ENCODE data around the gene EIF2B2.
"Not testable (repeated sequence)": the region's sequence is repeated elsewhere in the genome, so short reads cannot be mapped to it uniquely, and the experiment has no call there.

EIF2B2 gene

DNA sequence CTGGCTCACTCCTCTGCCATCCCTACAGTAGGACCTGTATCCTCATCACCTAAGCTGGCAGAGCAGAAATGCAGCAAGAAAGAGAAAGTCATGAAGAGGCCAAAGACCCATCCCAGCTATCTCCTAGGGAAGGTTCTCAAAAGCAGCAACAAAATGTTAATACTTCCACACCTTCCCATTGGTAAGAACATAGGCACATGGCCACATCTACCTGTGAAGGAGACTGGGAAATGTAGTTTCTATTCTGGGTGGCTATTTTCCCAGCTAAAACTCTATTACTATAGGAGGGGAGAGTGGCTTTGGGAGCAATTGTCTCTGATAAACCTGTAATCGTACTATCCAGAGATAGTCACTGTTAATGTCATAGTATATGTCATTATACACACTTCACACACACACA lies 13.7 kb upstream of the EIF2B2 start:
- TF ChIP-seq, protein P1, sequence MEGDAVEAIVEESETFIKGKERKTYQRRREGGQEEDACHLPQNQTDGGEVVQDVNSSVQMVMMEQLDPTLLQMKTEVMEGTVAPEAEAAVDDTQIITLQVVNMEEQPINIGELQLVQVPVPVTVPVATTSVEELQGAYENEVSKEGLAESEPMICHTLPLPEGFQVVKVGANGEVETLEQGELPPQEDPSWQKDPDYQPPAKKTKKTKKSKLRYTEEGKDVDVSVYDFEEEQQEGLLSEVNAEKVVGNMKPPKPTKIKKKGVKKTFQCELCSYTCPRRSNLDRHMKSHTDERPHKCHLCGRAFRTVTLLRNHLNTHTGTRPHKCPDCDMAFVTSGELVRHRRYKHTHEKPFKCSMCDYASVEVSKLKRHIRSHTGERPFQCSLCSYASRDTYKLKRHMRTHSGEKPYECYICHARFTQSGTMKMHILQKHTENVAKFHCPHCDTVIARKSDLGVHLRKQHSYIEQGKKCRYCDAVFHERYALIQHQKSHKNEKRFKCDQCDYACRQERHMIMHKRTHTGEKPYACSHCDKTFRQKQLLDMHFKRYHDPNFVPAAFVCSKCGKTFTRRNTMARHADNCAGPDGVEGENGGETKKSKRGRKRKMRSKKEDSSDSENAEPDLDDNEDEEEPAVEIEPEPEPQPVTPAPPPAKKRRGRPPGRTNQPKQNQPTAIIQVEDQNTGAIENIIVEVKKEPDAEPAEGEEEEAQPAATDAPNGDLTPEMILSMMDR (IDR thresholded peaks at IDR 0.05; ENCODE audit: low read depth, low read length), result no peak
- H3K4me3 ChIP-seq (replicated peaks in 1 of 2; ENCODE audit: low read depth in 2 of 2, low read length in 2 of 2), result no peak overlapping the region
- no peak for DNase-seq (ENCODE audit: low read depth in 2 of 2)

DNA sequence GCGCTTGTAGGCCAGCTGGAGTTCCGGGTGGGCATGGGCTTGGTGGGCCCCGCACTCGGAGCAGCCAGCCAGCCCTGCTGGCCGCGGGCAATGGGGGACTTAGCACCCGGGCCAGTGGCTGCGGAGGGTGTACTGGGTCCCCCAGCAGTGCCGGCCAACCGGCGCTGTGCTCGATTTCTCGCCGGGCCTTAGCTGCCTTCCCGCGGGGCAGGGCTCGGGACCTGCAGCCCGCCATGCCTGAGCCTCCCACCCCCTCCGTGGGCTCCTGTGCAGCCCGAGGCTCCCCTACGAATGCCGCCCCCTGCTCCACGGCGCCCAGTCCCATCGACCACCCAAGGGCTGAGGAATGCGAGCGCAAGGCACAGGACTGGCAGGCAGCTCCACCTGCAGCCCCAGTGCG lies 8.5 kb upstream of the EIF2B2 start:
- not testable (repeated sequence) for DNase-seq (ENCODE audit: low read depth in 2 of 2); H3K4me3 ChIP-seq (replicated peaks in 1 of 2; ENCODE audit: low read depth in 2 of 2, low read length in 2 of 2)

DNA sequence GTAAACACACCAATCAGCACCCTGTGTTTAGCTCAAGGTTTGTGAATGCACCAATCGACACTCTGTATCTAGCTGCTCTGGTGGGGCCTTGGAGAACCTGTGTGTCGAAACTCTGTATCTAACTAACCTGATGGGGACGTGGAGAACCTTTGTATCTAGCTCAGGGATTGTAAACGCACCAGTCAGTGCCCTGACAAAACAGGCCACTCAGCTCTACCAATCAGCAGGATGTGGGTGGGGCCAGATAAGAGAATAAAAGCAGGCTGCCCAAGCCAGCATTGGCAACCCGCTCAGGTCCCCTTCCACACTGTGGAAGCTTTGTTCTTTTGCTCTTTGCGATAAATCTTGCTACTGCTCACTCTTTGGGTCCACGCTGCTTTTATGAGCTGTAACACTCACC lies 6.9 kb upstream of the EIF2B2 start:
- DNase-seq (ENCODE audit: low read depth in 2 of 2); H3K4me3 ChIP-seq (replicated peaks in 1 of 2; ENCODE audit: low read depth in 2 of 2, low read length in 2 of 2): not testable (repeated sequence)

DNA sequence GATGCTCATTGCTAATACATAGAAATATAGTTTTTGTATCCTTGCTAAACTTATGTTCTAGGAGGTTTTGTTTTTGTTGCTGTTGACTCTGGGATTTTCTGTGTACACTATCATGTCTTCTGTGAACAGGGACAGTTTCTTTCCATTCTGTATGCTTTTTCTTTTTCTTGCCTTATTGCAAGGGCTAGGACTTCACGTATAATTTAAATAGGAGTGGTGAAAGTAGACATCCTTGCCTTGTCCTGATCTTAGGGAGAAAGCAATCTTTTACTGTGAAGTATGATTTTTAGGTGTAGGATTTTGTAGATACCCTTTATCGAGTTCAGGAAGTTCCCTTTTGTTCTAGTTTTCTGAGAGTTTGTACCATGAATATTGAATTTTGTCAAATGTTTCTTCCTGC lies 1.5 kb upstream of the EIF2B2 start:
- DNase-seq (ENCODE audit: low read depth in 2 of 2), result no peak
- TF ChIP-seq, protein P1 (IDR thresholded peaks at IDR 0.05; ENCODE audit: low read depth, low read length), result no peak
- no peak overlapping the region for H3K4me3 ChIP-seq (replicated peaks in 1 of 2; ENCODE audit: low read depth in 2 of 2, low read length in 2 of 2)

DNA sequence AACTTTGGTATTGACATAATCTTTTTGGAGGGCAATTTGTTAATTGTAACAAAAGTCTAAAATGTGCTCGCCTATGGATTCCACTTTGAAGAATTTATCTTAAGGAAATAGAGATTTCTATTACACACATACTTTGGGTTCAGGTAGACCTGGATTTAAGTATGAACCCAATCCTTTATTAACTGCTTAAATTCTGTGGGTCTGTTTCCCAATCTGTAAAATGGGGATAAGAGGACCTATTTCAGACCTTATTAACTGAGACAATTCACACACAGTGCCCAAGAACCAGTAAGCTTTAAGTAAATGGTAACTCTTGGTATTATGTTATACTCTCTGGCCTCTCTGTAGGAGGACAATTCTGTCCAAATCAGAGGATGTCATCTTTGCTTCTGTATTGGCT lies 822 bp upstream of the EIF2B2 start:
- TF ChIP-seq, protein P1 (IDR thresholded peaks at IDR 0.05; ENCODE audit: low read depth, low read length), result no peak
- H3K4me3 ChIP-seq (replicated peaks in 1 of 2; ENCODE audit: low read depth in 2 of 2, low read length in 2 of 2), result peak overlapping the region in 1 of 2 donors; percentile 94
- DNase-seq (ENCODE audit: low read depth in 2 of 2), result no peak

DNA sequence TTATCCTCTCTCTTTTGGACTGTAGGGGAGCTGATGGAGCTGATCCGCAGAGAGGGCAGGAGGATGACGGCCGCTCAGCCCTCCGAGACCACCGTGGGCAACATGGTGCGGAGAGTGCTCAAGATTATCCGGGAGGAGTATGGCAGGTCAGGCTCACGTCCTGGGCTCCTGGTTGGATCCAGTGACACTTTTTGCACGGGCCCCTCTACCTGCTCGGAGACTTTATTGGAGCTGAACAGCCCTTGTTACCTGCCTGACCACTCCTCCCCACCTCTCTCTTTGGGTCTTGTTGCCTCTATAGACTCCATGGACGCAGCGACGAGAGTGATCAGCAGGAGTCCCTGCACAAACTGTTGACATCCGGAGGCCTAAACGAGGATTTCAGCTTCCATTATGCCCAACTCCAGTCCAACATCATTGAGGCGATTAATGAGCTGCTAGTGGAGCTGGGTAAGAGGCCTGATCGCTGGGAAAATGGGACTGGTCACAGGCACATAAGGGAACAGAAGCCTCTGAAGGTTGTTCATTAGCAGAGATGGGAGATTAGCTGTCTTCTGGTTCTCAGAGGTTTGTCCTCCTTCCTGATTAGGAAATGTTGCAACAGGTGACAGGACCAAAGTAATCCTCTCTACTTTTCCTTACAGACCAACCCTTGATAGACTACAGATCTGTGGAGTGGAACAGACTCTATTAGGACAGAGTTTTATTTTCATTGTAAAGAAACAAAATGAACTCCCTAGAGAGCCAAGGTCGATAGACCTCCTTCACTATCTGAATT lies 718 bp downstream of the EIF2B2 start:
- no peak for DNase-seq (ENCODE audit: low read depth in 2 of 2)
- TF ChIP-seq, protein P1 (IDR thresholded peaks at IDR 0.05; ENCODE audit: low read depth, low read length), result no peak
- peak overlapping the region; percentile 92 to 94 for H3K4me3 ChIP-seq (replicated peaks in 1 of 2; ENCODE audit: low read depth in 2 of 2, low read length in 2 of 2)

DNA sequence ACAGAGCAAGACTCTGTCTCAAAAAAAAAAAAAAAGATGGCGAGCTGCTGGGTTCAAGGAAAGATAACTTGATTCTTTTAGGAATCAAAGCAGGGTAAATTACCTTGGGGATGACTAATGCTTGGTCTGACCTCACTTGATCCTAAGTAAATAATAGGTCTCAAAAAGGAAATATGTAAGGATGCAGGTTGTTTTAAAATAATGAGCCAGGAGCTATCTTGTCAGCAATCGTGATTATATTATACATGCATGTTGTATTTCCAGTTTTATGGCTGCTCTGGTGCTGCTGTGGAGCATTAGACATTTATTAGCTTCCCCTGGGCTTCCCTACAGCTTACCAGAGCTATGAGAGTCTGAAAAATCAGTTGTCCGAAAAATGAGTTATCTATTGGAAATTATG lies 2.6 kb downstream of the EIF2B2 start:
- H3K4me3 ChIP-seq (replicated peaks in 1 of 2; ENCODE audit: low read depth in 2 of 2, low read length in 2 of 2), result no peak overlapping the region
- TF ChIP-seq, protein P1 (IDR thresholded peaks at IDR 0.05; ENCODE audit: low read depth, low read length), result no peak
- no peak for DNase-seq (ENCODE audit: low read depth in 2 of 2)

DNA sequence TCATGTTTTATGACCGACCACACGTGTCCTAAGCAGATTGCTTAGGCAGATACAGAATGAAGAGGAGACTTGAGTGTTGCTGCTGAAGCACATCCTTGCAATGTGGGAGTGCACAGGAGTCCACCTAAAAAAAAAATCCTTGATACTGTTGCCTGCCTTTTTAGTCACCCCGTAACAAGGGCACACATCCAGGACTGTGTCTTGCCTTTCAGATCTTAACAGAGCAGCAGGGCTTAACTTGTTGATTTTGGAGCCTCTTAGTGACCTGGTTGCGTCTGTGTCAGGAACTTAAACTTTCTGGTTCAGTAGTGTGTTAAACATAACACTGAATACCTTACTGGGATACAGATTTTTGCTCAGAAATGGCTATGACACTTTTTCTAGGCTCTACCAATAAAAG lies 6.5 kb downstream of the EIF2B2 start:
- no peak for DNase-seq (ENCODE audit: low read depth in 2 of 2)
- H3K4me3 ChIP-seq (replicated peaks in 1 of 2; ENCODE audit: low read depth in 2 of 2, low read length in 2 of 2), result no peak overlapping the region
- TF ChIP-seq, protein P1 (IDR thresholded peaks at IDR 0.05; ENCODE audit: low read depth, low read length), result no peak
